ENCODE data around the gene MACF1.

The MACF1 gene

DNA sequence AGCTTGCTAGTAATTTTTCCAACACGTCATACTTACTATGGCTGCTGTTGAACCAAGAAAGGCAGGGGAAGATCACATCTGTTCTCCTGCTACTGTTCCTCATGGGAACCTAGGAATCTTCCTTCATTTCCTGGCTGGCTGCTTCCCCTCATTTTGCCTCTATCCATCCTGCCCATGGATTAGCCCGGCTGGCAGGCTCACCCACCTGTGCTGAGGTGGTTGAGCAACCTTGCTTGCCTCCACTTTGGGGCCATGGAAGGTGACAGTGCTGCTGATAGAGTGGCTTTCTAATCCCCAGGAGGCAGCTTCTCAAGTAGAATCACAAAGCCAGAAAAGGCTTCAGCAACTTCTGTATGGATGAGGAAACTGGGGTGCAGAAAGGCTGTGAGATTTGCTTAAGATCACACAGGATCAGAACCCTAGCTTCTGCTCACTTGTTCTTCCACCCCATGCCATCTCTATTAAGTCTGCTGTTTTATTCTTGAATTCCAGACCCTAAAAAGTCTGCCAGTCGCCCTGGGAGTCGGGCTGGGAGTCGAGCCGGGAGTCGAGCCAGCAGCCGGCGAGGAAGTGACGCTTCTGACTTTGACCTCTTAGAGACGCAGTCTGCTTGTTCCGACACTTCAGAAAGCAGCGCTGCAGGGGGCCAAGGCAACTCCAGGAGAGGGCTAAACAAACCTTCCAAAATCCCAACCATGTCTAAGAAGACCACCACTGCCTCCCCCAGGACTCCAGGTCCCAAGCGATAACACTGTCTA is 280.7 kb downstream of the MACF1 start:
- H3K36me3 ChIP-seq (replicated peaks) = peaks cover 63% of the 10 kb centered on the region
- in situ Hi-C loops (cut with HindIII; ENCODE audit: low pct_ligation_motif_present, low sequenced_read_pairs) = no loop called here
- H3K4me3 ChIP-seq (ENCODE audit: low read depth, low read length) = no peak overlapping the region
- no peak for DNase-seq
- H3K27me3 ChIP-seq (replicated peaks) = no peaks in the 10 kb centered on the region
- no peak for TF ChIP-seq CTCF (IDR thresholded peaks at IDR 0.05; ENCODE audit: low read depth, low read length, missing control alignments)
- no peak overlapping the region for H3K27ac ChIP-seq

DNA sequence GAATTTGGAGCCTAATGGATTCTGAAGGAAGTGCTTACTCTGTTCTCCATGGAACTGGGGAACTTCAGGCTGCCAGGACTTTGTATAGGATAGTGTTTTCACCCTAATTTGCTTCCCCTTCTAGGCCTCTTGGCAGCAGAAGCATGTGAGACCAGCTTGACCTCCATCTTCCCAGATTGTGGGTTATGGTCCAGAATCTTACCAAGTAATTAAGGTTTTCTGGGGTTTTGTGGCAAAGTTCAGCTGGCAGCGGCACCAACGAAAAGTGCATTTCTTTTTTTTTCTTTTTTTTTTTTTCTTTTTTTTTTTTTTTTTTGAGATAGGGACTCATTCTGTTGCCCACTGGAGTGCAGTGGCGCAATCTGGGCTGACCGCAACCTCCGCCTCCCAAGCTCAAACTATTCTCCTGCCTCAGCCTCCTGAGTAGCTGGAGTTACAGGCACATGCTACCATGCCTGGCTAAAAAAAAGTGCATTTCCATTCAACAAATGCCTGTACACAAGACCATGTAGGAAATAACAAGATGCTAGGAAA is 283.6 kb downstream of the MACF1 start:
- DNase-seq = no peak
- peaks cover 44% of the 10 kb centered on the region for H3K36me3 ChIP-seq (replicated peaks)
- in situ Hi-C loops (cut with HindIII; ENCODE audit: low pct_ligation_motif_present, low sequenced_read_pairs) = no loop called here
- no peaks in the 10 kb centered on the region for H3K27me3 ChIP-seq (replicated peaks)
- no peak overlapping the region for H3K27ac ChIP-seq
- TF ChIP-seq CTCF (IDR thresholded peaks at IDR 0.05; ENCODE audit: low read depth, low read length, missing control alignments) = no peak
- no peak overlapping the region for H3K4me3 ChIP-seq (ENCODE audit: low read depth, low read length)

GRCh38 chr1:39488793-39489566 is 284.5 kb downstream of the MACF1 start:
- no peak for DNase-seq
- TF ChIP-seq CTCF (IDR thresholded peaks at IDR 0.05; ENCODE audit: low read depth, low read length, missing control alignments) = no peak
- in situ Hi-C loops (cut with HindIII; ENCODE audit: low pct_ligation_motif_present, low sequenced_read_pairs) = no loop called here
- H3K4me3 ChIP-seq (ENCODE audit: low read depth, low read length) = no peak overlapping the region
- H3K27ac ChIP-seq = no peak overlapping the region
- peaks cover 35% of the 10 kb centered on the region for H3K36me3 ChIP-seq (replicated peaks)
- H3K27me3 ChIP-seq (replicated peaks) = no peaks in the 10 kb centered on the region

- Histone ChIP-seq H3K27ac (no peak overlapping the region), H3K27me3 (replicated peaks) (no peaks in the 10 kb centered on the region), H3K4me3 (ENCODE audit: low read depth, low read length) (no peak overlapping the region), H3K36me3 (replicated peaks) (peaks cover 31% of the 10 kb centered on the region)
- no peak for TF ChIP-seq CTCF (IDR thresholded peaks at IDR 0.05; ENCODE audit: low read depth, low read length, missing control alignments)
- in situ Hi-C loops (cut with HindIII; ENCODE audit: low pct_ligation_motif_present, low sequenced_read_pairs) = no loop called here
- no peak for DNase-seq
These were observed 285.2 kb downstream of the MACF1 start for GRCh38 chr1:39489567-39490239.

GRCh38 chr1:39490596-39491145 is 286.2 kb downstream of the MACF1 start:
- no peak for TF ChIP-seq CTCF (IDR thresholded peaks at IDR 0.05; ENCODE audit: low read depth, low read length, missing control alignments)
- peaks cover 22% of the 10 kb centered on the region for H3K36me3 ChIP-seq (replicated peaks)
- no peaks in the 10 kb centered on the region for H3K27me3 ChIP-seq (replicated peaks)
- in situ Hi-C loops (cut with HindIII; ENCODE audit: low pct_ligation_motif_present, low sequenced_read_pairs) = no loop called here
- no peak overlapping the region for H3K4me3 ChIP-seq (ENCODE audit: low read depth, low read length)
- no peak overlapping the region for H3K27ac ChIP-seq
- DNase-seq = no peak
